ENCODE measurements around the gene SNED1.
A peak's percentile ranks its signal among the peaks of the same experiment; 100 is the strongest.

The SNED1 gene

GRCh38 chr2:240997856-240998705 is at the start of gene SNED1:
Gene SNED1 (plus strand): TSS chr2:240998618. CDS start chr2:240998838, 220 bp downstream.
- DNase-seq: peak in 1 of 2 experiments; percentile 41

DNA sequence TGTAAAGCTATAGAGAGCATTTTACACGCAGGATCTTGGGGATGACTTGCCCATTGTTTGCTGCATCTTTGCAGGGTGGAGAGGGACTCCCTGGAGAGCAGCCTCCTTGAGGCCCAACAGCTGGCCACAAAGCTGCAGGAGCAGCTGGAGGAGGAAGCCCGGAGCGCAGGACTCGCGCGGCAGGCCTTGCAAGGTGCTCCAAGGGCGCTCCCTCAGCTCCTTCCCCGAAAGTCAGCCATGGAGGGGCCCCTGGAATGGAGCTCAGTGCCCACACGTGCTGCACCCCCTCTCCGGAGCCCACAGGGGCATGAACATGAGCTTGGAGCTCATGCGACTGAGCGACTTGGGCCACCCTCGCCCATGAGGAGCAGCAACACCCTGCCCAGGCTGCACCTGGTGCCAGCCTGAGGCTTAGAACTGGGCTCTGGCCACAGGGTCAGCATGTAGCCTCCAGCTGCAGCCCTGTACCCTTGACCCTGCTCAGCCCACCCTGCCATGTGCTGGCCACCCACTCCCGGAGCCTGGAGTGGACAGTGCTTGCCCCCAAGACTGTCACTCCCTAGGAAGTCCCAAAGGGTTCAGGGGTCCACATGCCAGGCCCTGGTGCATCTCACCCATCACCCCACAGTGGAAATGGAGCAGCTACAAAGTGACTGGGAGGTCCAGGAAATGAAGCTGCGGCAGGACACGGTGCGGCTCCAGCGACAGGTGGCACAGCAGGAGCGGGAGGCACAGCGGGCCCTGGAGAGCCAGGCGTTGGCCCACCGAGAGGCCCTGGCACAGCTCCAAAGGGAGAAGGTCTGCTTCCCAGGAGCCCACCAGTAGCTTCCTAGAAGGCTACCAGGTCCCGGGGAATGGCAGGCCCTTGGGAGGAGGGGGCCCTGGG is 49.3 kb upstream of the SNED1 start:
- peak; percentile 20 to 57 for DNase-seq

- no peak for DNase-seq
These were observed 48.4 kb upstream of the SNED1 start for GRCh38 chr2:240949791-240950705.

DNA sequence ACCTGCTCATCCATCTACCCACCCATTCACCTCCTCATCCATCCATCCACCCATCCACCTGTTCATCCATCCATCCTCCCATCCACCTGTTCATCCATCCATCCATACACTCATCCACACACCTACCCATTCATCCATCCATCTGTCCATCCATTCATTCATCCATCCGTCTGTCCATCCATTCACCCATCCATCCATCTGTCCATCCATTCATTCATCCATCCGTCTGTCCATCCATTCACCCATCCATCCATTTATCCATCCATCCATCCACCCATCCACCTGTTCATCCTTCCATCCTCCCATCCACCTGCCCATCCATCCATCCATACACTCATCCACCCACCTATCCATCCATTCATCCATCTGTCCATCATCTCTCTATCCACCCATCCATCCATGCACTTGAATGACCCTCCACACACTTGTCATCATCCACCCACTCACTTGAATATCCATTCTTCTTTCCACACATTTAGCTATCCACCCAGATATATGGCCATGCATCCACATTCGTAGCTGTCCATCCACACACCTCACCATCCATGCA is 47.3 kb upstream of the SNED1 start:
- DNase-seq: no peak

- no peak for DNase-seq
These were observed 45.7 kb upstream of the SNED1 start for GRCh38 chr2:240952496-240953246.

DNA sequence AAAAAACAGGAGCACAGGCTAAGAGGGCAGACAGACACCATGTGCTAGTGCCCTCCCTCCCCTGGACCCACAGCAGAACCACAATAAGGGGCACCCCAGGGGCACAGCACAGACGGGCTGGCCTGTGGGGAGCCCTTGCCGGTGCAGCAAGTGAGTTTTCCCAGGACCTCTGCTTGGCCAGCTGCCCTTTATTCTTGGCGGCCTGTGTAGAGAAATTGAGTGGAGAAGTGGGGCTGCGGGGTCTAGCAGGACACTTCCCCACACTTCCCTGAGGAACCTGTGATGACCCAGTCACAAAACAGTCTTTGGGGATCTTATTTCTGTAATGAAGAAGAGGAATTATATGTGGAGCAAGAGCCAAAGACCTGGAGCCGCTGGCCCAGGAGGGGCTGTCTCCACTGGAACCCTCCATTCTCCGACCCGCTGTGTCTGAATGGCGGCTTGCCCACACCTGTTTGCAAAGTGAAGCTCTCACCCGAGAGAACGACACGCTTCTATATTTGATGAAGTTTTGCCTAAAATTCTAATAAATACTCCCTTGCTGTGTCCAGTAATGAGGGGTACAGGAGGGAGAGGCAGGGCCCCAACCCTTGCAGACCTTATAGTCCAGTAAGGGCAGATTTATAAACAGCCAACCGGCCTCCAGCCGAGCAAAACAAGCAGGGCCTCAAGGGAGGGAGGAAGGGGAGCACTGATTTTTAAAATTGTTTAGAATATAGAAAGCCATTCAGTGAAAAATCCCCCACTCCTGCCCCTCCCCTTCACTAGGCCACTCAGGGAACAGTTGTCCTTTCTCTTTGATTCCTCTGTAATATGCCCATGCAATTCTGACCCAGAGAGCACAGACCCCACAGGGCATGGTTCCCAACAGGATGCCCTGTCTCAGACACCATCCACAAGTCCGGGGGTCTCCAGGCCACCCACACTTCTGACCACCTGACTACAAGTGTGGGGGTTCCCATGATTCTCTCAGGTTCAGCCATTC is 44.7 kb upstream of the SNED1 start:
- no peak for DNase-seq

- DNase-seq: no peak
These were observed 43.7 kb upstream of the SNED1 start for GRCh38 chr2:240954436-240955305.

- no peak for DNase-seq
These were observed 42.9 kb upstream of the SNED1 start for GRCh38 chr2:240955306-240956170.

- DNase-seq: peak in 1 of 2 experiments; percentile 29
These were observed 42.1 kb upstream of the SNED1 start for GRCh38 chr2:240956171-240956934.

- no peak for DNase-seq
These were observed 41.3 kb upstream of the SNED1 start for GRCh38 chr2:240956935-240957655.

DNA sequence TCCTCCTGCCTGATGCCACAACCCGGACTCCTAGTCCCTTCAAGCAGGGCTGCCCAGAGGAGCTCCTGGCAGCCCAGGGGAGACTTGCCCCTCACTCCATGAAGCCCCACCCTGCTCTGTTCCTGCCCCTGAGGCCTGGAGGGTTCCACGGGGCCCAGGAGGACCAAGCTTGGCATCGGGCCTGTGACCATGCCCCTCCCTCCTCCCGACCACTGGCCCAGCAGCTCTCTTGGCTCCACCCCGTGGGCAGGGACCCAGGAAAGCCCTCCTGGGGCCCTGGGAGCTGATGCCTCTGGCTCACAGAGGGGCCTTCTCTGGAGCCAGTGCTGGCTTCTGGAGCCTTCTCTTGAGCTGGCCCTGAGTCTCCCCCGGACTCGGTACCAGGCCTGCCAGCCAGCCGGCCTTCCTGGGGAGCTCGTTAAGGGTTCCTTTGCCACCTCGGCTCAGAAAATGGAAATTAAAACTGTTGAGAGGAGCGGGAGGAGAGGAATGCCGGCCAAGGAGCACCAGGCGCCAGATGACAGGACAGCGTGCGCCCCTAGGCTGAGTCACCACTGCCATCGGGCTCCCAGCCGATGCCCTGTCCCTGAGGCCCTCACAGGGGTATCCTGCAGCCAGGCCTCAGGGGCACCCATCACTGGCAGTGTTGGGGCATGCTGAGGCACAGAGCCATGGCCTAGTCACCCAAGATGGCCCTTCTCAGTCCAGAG is 40.6 kb upstream of the SNED1 start:
- DNase-seq: no peak

- no peak for DNase-seq
These were observed 39.8 kb upstream of the SNED1 start for GRCh38 chr2:240958366-240959213.

GRCh38 chr2:240959214-240959940 is 39.0 kb upstream of the SNED1 start:
- DNase-seq: no peak

- no peak for DNase-seq
These were observed 38.5 kb upstream of the SNED1 start for GRCh38 chr2:240959941-240960308.

Data from NCI-H524 (cell line).